CD4-positive, alpha-beta T cell treated with Interleukin-6 for 4 hours (primary cell): ENCODE measurements around the gene CDON.
"Not testable (repeated sequence)": the region's sequence is repeated elsewhere in the genome, so short reads cannot be mapped to it uniquely, and the experiment has no call there.

ENCODE experiments used
- DNase-seq: peaks from one replicate; pipeline ENCODE4 v3.0.0-alpha.2; 2020; ENCODE audit warnings: mixed read lengths

Gene CDON

DNA sequence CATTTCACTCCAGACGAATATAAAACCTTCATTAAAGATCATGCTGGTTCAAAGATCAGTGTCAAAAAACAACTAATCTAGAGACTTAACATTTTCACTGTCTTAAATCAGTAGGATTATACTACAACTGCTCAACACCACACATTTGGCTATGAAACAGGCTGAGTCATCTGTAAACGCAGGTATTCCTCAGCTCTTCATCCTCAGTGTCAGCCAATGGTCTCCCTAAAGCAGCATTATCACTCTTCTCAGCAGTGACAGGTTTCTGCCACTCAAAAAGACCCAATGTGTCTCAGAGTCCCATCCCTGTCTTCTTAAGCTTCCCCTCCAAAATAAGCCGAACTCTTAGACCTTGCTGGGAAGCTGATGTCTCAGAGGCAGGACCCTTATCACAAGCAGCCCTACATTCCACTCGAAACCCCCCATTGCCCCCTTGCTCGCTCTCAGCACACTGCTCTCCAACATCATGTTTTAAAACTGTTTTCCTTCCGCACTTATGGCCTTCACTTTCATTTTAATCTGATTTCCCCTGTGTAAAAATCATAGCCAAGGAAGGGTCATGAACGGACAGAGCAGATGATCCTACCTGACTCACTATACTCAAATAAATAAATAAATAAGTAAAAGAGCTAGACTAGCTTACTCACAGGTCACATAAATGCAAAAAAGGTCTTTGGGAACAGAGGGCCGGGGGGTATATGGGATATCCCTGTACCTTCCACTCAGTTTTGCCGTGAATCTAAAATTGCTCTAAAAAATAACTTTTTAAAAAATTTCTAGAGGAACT, 23.0 kb downstream of the CDON start:
- no peak for DNase-seq

DNA sequence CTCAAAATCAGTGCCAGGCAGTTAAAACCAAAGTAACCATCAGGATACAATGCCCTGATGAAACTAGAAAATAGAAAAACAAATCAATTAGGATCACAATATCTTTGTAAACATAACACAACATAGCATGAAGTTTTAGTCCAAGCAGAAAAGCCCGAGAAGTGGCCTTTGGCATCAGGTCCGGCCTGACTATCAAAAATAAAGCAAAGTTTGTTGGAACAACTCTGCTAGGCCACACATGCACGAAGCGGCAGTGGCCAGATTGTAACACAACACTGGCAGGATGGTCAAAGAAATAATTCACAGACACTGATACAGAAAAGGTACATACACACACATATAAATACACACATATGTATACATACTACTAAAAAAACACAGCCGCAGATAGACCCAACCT, 26.9 kb downstream of the CDON start:
- DNase-seq = no peak

DNA sequence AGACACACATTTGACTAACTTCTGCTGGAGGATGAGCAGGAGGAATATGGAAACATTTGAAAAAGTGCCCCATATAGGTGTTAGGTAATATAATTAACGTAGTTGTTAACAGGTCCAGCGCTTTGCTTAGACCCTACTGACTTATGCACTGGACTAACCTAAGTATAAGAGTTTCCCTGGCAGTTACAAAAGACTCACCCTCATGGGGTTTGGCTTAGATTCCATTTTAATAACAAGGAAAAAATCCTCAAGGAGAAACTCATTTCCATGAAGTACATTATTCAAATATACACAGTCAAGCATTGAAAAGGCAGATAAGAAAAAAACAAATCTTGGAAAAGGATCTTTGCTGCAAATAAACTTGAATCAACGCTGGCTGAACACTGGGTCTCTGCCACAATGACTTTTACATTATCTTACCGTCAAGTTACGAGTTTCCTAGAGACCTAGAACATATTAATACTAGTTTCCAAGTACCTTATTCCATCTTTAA, 27.7 kb downstream of the CDON start:
- DNase-seq = no peak

DNA sequence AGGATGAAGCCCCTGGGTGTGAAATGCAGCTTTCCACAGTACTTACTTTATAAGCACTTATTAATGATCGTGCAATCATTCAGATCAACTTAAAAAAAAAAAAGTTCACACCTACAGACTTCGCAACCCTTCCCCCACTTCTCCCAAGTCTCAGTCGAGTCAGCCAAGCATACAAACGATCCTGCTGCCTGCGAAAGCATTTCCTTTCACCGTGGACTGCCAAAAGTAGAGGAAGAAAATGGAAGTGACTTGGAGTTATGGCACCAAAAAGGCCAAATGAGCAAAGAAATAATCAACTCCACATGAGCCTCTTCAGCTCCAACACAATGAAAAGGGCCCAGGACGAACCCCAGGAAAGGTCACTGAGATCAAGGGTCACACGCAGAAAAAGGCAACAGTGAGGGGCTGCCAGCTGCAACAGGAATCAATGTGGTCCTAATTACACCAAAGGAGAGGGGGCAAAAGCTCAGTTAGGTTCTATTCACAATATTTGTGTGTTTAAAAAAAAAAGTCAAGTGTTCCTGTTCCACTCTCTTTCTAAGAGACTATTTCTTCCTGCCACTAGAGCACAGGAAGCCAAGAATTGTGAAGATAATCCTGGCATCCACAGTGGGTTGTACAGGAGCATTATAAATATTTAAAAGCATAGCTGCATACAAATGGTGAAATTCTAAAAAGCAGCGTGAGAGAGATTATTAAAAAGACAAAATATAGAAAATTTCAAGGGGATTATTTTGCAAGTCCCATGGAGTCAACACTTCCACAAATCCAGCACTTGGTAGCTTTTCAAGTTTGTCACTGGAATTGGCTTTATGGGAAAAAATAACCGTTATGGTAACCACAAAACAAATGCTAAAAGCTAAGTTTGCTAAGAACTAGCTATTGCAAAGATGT, 28.4 kb downstream of the CDON start:
- DNase-seq = no peak

DNA sequence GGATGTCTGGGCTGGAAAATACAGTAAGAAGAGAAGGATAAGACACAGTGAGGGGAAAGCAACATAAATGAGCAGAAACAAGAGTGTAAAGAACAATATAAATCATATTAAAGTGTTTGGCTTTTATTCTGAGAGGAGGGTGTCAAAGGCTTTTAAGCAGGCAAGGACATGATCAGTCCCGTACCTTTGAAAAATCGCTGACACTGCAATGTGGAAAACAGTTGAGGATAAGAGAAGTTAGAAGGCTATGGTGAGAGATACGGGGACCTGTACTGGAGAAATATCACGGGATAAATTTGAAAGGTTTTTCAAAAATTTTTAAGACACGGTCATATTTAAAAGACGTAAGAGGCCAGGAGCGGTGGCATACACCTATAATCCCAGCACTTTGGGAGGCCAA, 30.3 kb downstream of the CDON start:
- no peak for DNase-seq

DNA sequence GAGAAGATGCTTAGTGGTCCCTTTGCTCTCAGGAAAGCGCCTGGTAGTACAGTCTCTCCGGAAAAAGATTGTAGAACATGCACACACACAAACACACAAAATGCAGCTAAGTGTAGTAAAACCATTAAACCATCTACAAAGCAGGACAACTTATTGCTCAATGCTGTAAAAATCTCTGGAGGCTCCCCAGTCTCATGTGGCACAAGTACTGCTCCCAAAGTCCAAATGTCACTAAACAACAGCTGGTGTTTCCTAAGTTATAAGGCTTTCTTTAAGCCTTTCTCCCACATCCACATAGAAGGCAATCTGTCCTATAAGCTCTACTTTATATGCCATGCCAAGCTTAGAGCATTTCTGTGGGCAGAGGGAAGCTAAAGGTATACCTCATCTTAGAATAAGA, 32.9 kb downstream of the CDON start:
- no peak for DNase-seq

DNA sequence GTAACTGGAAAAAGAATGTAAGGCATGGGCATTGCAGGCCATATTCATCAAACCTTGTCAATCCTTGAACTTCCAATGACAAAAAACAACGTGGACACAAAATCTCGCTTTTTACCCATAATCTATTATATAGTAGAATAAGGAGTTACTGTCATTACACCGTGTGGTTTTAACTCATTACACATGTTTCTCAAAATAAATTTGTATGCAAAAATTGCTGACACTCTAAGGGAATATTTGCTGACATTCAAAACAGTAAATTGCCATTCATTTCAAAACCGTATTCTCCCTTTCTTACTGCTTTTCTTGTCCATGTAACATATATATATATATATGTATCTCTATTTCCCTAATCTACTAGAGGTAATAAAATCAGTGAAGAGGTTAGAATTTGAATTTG, 33.4 kb downstream of the CDON start:
- DNase-seq = no peak

DNA sequence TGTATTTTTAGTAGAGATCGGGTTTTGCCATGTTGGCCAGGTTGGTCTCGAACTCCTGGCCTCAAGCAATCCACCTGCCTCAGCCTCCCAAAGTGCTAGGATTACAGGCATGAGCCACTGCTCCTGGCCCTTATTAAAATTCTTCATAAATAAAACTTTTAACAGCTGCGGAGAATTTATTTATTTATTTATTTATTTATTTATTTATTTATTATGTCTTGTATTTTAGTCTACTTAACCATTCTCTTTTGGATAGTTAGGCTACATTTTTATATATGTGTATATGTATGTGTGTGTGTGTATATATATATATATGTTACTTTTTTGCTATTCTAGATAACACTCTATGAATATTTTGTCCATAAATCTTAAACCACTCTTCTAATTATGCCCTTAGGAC, 34.1 kb downstream of the CDON start:
- not testable (repeated sequence) for DNase-seq

DNA sequence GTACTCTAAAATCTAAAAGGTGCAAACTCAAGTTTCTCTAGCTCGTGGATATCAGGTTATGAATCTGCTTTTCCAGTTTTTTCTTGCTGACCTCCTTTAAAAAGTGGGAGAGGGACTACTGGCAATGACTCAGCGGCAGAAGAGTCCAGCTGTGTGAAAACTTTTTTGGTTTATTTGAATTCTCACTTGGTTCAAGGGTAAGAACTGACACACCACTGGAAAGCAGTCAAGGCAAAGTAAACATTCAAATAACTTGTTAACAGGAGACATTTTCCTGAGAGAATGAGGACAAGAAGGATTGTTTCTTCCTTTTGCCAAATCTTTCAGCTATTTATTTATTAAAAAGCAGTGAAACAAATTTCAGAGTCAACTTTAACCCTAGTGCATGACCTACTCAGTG, 36.1 kb downstream of the CDON start:
- DNase-seq = no peak

DNA sequence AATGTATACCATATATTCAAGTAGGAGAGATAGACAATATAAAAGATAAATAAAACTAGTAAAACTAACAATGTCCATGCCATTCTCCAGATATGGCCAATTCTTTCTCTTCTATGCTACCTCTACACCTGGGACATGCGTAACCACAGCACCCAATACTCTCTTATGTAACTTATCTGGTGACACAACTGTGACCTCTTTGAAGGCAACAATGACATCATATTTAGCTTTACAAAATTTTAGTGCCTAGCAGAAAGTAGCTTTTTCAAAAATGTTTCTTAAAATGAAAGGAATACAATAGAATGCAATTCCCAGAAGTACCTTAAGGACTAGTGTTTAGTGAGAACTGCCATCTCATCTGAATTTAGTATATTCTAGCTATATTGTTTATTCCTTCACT, 36.8 kb downstream of the CDON start:
- DNase-seq = no peak

DNA sequence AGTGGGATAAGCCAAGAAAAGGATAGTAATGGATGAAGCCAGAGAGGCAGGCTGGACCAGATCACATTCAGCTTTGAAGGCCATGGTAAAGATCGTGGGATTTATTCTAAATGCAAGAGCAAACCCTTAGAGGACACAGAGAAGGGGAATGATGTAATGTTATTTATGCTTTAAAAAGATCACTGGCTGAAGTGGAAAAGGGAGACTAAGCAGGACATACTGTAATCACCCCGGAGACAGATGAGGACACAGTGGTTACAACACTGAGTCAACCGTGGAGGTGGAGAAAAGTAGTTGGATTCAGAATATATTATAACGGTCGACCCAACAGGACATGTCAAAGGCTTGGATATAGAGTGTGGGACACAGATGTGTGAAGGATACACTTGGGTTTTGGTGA, 38.5 kb downstream of the CDON start:
- DNase-seq = no peak

DNA sequence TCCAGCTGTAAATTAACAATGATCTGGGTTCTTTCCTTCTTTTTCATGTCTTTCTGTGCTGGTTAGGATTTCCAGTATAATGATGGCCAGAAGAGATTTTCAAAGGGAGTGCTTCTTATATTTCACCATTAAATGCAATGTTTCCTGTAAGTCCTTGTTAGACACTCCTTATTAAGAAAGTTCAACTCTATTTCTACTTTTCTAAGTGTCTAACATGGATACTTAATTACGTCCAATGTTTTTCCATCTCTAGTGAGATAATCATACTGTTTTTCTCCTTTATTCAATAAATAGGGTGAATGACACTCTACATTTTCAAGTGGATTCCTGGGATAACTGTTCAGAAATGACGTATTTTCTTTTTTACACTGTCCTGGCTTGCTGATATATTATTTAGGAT, 49.8 kb downstream of the CDON start:
- DNase-seq = no peak

DNA sequence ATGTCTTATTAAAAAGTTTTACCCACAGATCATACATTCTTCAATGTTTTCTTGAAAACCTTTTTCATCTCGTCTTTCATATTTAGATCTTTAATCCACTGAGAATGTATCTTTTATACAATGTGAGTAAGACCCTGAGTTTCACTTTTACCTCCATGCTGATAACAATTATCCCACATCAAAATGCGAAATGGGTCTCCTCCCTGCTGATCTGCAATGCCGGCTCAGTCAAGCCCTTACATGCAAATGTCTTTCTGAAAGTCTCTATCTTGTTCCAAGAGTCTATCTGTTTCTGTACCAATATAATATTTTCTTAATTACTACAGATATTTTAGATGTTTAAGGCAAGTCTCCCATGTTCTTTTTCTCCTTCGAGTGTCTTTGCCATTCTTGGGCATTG, 50.9 kb downstream of the CDON start:
- no peak for DNase-seq

DNA sequence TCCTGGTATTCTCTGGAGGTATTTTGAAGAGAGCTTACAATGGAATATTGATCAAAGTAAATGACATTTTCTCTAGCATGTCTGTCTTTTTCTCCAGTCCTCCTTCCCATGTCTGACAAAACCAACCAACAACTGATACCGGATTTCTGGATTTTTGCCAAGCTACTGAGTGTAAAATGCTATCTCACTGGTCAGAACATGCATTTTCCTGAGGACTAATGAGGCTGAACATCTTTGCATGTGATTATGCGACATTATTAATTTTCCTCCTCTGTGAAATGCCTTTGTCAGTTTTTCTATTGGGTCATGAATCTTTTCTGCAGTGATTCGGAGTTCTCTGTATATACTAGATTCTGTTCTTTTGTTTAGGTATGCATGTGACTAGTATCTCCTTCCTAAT, 51.4 kb downstream of the CDON start:
- DNase-seq = no peak

DNA sequence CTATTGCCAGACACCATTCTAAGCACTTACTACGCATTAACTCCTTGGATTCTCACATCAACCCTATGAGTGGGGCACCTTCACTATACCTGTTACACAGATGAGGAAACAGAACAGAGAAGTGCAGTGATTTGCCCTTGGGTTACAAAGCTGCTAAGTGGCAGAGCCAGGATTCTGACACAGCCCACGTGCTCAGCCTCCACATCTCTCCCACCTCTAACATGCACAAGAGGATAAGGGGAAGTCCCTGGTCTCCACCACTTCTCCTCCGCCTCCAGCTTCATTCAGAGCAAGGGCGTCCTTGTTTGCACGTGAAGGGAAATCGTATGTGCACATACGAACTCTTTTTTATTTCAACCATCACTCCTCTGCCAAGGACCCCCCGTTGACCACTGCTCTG, 53.7 kb downstream of the CDON start:
- no peak for DNase-seq

DNA sequence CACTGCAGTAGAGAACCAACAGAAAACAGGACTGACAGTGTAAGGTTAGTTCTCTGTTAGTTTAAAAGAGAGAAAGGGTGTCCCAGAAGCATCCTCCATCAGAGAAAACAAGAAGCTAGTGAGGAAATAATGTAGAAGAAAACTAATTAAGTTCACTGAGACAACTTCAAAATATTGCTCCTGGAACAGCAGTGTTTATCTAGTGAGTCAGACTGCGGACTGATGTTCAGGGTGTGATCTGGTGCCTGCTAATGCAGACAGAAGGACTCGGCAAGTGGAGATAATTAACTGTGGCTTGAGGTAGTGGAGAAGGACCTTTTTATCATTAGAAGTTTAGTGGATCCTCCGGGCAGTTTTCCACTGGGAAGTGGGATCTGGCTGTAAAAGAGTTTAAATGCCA, 55.4 kb downstream of the CDON start:
- DNase-seq = no peak

DNA sequence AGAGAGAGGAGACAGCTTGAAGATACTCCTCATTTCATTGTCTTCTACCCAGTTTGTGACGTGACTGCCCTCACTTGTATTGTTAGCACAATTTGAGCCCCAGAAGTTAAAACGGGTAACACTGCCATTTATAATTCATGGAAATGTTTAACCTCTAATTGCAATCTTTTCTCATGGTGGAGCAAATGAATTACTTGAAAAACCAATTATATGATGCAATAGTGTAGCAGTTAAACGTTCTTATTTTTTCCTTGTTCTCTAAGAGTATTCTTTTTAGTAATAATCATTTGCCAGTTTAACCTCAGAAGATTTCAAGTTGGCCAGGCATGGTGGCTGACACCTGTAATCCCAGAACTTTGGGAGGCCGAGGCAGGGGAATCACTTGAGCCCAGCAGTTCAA, 56.6 kb downstream of the CDON start:
- no peak for DNase-seq

DNA sequence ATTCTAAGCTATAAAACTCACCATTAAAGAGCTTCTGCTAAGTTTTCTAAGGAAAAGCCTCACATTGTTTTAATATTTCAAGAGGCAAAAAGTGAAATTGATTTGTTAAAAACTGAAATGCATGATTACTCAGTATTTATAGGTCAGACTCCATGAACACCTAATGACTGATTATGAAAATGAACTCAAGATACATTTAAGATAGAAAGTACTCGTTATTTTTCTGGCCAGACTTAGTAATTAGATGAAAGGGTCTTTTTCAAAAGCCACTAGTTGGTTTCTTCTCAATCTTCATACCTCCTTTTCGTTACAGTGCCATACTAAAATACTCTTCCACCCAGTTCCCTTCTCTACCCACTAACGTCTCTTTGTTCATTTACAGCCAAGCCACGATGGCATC, 60.5 kb downstream of the CDON start:
- no peak for DNase-seq

DNA sequence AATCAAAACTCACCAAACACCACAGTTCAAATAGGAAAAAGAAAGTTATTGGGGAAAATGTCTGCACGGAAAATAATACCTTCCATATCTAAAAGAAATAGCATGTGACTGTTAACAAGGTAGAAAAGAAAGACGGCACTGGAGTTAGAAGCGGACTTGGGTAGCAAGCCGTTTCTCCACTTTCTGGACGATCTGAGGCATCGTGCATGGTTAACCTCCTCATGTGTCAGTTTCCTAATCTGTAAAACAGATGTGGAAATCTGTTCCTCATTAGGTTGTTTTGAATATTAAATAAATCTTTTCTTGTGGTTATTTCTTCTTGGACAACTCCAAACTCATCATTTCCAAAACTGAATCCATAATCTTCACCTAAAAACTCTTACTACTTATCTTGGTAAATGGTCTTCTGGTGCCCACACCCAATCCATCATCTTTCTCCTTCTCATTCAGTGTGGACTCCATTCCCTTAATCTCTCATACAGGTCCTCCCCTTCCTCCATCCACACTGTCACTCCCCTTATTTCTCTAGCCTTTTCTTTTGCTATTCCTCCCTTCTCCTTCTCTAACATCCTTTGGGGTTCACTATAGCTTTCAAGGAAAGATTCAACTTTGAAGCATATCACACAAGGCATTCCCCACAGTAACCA, 63.3 kb downstream of the CDON start:
- DNase-seq = no peak

DNA sequence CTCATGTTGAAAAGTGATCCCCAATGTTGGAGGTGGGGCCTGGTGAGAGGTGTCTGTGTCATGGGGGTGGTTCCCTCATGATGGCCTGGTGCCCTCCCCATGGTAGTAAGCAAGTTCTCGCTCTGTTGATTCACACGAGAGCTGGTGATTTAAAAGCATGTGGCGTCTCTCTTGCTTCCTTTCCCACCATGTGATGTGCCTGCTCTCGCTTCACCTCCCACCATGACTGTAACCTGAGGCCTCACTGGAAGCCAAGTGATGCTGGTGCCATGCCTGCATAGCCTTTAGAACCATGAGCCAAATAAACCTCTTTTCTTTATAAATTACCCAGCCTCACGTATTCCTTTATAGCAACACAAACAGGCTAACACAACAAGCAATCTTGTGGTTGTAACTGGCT, 64.4 kb downstream of the CDON start:
- DNase-seq = no peak

DNA sequence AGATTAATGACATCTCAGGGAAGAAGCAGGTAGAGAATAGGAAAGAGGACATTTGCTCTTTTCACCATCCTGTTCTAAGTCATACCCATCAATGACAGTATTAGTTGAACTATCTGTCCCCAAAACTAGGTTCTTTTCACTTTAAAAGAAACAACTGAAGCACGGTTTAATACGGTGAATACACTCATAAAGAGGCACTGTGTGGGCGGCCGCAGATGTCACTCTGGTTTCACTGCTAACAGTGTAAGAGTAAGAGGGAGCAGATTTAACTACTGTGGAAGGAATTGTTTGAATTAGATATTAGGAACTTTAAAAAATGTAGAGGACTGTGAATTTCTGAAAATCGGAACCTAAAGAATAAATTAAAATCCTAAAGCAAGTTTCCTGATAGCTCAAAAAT, 67.4 kb downstream of the CDON start:
- no peak for DNase-seq

DNA sequence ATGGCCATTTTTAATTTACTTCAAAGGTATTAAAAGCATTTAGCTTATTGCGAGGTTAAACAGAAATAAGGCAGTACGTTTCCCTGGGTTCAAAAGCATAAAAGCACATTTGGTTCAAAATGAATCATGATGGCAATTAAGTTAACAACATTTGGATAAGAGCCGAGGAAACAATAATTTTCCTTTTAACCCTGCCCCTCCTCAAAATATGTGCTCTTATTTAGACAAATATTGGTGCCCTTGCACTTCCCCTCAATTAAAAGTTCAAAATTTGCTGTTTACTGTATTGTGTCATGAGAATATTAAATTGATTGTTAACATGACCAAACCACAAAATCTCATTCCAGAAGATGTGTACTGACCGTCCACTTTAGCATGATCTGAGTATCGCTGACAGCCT, 68.2 kb downstream of the CDON start:
- no peak for DNase-seq

DNA sequence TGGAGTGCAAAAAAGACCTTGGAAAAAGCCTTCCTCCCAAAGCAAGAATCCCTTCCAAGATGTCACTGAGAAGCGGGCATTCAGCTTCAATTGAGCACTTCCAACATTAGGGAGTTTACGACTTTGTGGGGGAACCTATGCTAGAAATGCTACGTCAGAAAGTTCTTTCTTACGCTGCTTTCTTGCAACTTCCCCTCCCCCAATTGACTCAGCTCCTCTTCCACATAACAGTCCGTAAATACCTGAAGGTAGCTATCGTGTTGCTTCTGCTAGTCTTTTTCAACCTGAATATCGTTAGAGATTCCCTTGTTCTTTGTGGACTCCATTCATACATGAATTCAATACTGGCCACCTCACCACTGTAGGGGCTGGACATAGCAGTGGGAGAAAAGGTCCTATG, 69.8 kb downstream of the CDON start:
- no peak for DNase-seq

DNA sequence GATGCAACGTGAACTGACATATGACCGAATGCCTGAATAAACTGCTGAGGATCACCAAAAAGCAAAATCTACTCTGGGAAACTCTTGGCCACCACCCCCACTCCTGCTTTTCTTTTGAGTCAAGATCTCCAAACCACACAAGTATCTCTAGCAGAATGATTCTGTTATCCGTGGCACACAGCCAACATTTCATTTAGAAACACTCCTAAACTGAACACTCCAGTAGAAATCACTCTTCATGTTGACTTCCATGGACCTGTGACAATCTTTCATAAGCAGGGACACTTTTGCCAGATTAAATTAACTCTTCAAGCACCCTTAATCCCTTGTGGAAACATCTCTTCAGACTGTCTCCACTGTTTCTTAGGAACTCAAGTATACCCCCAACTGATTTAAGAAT, 72.4 kb downstream of the CDON start:
- DNase-seq = no peak
